PC-9 (cell line): ENCODE measurements around the gene RBCK1. TPM values are rescaled to one million over a fixed set of nuclear protein-coding genes. Genes with fewer than 3 reads are reported as not detected.
"Not testable (repeated sequence)": the region's sequence is repeated elsewhere in the genome, so short reads cannot be mapped to it uniquely, and the experiment has no call there.

Experiments
- BruUV-seq: library from RNA; stranded (reverse); fragments of 400-500 nt; replicated peaks from 2 replicates; lab custom pipeline; 2021; lab: Mats Ljungman, UMichigan
- CTCF ChIA-PET: fragments of 300-600 bp; sonication (Branson Sonifier 250); formaldehyde crosslinking; loops from one replicate; lab custom pipeline; 2022; ENCODE audit warnings: antibody characterized with exemption; lab: Charles Lee
- POLR2A ChIA-PET: fragments of 300-600 bp; sonication (Branson Sonifier 250); formaldehyde crosslinking; loops from one replicate; lab custom pipeline; 2022; ENCODE audit warnings: antibody characterized with exemption; ENCODE audit not compliant: unreplicated experiment; lab: Charles Lee
- DNase-seq, 2 experiments: peaks; one replicate each; pipeline versions ENCODE4 v3.0.0 to v3.0.0-alpha.2; 2015 to 2022; ENCODE audit warnings: mixed read lengths in 1 of 2
- H2AFZ ChIP-seq: fragments of 200-600 bp; sonication (generic); 2 replicates; pipeline ENCODE4 v1.8.1; 2017; ENCODE audit warnings: antibody characterized with exemption
- H3F3A ChIP-seq: fragments of 200-600 bp; sonication (generic); 2 replicates; pipeline ENCODE4 v1.8.1; 2017; ENCODE audit warnings: antibody characterized with exemption, mild to moderate bottlenecking, low read depth; ENCODE audit not compliant: insufficient read depth
- H3K27ac ChIP-seq: fragments of 200-600 bp; sonication (generic); 2 replicates; pipeline ENCODE4 v1.6.1; 2016; ENCODE audit warnings: mixed run types
- H3K27me3 ChIP-seq: fragments of 200-600 bp; sonication (generic); 2 replicates; pipeline ENCODE4 v1.6.1; 2016; ENCODE audit warnings: low read depth, mixed run types; ENCODE audit not compliant: insufficient read depth
- H3K36me3 ChIP-seq: fragments of 200-600 bp; sonication (generic); 2 replicates; pipeline ENCODE4 v1.6.1; 2016; ENCODE audit warnings: low read depth, mixed run types
- H3K4me1 ChIP-seq: fragments of 200-600 bp; sonication (generic); replicated peaks from 2 replicates; pipeline ENCODE4 v1.6.1; 2016; ENCODE audit warnings: mixed run types; ENCODE audit not compliant: insufficient read depth
- H3K4me2 ChIP-seq: fragments of 200-600 bp; sonication (generic); 2 replicates; pipeline ENCODE4 v1.6.1; 2017; ENCODE audit warnings: mixed run types
- H3K4me3 ChIP-seq: fragments of 200-600 bp; sonication (generic); 2 replicates; pipeline ENCODE4 v1.6.1; 2016; ENCODE audit warnings: mixed run types
- H3K79me2 ChIP-seq: fragments of 200-600 bp; sonication (generic); 2 replicates; pipeline ENCODE4 v1.6.1; 2017; ENCODE audit warnings: low read depth, mixed run types
- H3K9me2 ChIP-seq: fragments of 200-600 bp; sonication (generic); 2 replicates; pipeline ENCODE4 v1.8.1; 2017; ENCODE audit warnings: mild to moderate bottlenecking; ENCODE audit not compliant: insufficient read depth
- H3K9me3 ChIP-seq: fragments of 200-600 bp; sonication (generic); 2 replicates; pipeline ENCODE4 v1.8.1; 2016; ENCODE audit warnings: low read depth; ENCODE audit not compliant: insufficient read depth
- H4K20me1 ChIP-seq: fragments of 200-600 bp; sonication (generic); 2 replicates; pipeline ENCODE4 v1.8.1; 2017; ENCODE audit not compliant: insufficient read depth
- EZH2 ChIP-seq: fragments of 200-600 bp; sonication (generic); IDR thresholded peaks from 2 replicates; pipeline ENCODE4 v1.8.0; 2017; ENCODE audit warnings: antibody characterized with exemption, low read depth
- intact Hi-C: fragments of 100-400 bp; cut with micrococcal nuclease; formaldehyde crosslinking; loops from one replicate; pipeline ENCODE4 v1.10.0; 2022; ENCODE audit not compliant: unreplicated experiment
- total RNA-seq: library from RNA; stranded (reverse); gene quantifications from 2 replicates; pipeline ENCODE4 v1.2.3, GENCODE V29; 2021
- TF ChIP-seq, protein P1 (sequence below): fragments of 200-600 bp; sonication (generic); conservative IDR thresholded peaks from 2 replicates; pipeline ENCODE4 v1.6.1; 2017; ENCODE audit warnings: mixed run types, antibody characterized with exemption, mild to moderate bottlenecking, moderate library complexity

RBCK1 gene
- total RNA-seq, 1 experiment from 2014 or later = 176 TPM

DNA sequence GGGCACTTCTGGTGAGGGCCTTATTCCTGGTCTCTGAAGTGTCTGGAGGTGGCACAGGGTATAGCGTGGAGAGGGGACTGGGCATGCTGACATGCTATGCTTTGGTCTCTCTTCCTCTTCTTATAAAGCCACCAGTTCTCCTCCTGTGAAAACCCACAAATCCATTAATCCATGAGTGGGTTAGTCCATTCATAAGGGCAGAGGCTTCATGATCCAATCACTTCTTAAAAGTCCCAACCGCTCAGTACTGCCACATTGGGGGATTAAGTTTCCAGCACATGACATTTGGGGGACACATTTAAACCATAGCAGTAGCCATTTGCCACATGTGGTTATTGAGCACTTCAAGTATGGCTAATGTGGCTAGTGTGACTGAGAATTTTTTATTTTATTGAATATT is 31.3 kb upstream of the RBCK1 start:
- H3F3A ChIP-seq = peaks cover 68% of the 10 kb centered on the region
- no peaks in the 10 kb centered on the region for H4K20me1 ChIP-seq
- H3K4me3 ChIP-seq = no peak overlapping the region
- H3K4me1 ChIP-seq = peaks cover 83% of the 10 kb centered on the region
- H3K4me2 ChIP-seq = no peak overlapping the region
- H2AFZ ChIP-seq = no peak overlapping the region
- no peaks in the 10 kb centered on the region for H3K9me3 ChIP-seq
- no peaks in the 10 kb centered on the region for H3K9me2 ChIP-seq
- no peak for TF ChIP-seq EZH2
- TF ChIP-seq, protein P1, sequence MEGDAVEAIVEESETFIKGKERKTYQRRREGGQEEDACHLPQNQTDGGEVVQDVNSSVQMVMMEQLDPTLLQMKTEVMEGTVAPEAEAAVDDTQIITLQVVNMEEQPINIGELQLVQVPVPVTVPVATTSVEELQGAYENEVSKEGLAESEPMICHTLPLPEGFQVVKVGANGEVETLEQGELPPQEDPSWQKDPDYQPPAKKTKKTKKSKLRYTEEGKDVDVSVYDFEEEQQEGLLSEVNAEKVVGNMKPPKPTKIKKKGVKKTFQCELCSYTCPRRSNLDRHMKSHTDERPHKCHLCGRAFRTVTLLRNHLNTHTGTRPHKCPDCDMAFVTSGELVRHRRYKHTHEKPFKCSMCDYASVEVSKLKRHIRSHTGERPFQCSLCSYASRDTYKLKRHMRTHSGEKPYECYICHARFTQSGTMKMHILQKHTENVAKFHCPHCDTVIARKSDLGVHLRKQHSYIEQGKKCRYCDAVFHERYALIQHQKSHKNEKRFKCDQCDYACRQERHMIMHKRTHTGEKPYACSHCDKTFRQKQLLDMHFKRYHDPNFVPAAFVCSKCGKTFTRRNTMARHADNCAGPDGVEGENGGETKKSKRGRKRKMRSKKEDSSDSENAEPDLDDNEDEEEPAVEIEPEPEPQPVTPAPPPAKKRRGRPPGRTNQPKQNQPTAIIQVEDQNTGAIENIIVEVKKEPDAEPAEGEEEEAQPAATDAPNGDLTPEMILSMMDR = no peak
- CTCF ChIA-PET = no interaction called here
- H3K79me2 ChIP-seq = peaks cover 18% of the 10 kb centered on the region
- intact Hi-C loops = no loop called here
- POLR2A ChIA-PET = no interaction called here
- H3K27me3 ChIP-seq = no peaks in the 10 kb centered on the region
- no peak for DNase-seq
- H3K36me3 ChIP-seq = no peaks in the 10 kb centered on the region
- BruUV-seq = no TSS peak
- no peak overlapping the region for H3K27ac ChIP-seq

DNA sequence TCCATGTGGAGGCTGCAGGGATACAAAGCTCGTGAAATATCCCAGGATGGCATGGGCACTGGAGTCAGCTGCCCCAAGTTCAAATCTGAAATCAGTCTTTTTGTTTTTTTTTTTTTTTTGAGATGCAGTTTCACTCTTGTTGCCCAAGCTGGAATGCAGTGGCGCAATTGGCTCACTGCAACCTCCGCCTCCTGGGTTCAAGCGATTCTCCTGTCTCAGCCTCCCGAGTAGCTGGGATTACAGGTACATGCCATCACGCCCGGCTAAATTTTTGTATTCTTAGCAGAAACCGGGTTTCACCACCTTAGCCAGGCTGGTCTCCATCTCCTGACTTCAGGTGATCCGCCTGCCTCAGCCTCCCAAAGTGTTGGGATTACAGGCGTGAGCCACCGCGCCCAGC is 30.5 kb upstream of the RBCK1 start:
- peaks cover 79% of the 10 kb centered on the region for H3K4me1 ChIP-seq
- POLR2A ChIA-PET, CTCF ChIA-PET: not testable (repeated sequence)

DNA sequence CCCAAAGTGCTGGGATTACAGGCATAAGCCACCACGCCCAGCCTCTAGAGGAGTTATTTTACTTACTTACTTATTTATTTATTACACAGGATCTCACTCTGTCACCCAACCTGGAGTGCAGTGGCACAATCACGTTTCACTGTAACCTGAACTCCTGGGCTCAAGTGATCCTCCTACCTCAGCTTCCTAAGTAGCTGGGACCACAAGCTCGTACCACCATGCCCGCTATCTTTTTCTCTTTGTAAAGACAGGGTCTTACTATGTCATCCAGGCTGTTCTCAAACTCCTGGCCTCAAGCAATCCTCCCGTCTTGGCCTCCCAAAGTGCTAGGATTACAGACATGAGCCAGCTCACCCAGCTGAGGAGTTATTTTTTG is 29.1 kb upstream of the RBCK1 start:
- no peaks in the 10 kb centered on the region for H3K27me3 ChIP-seq
- H2AFZ ChIP-seq = no peak overlapping the region
- no peaks in the 10 kb centered on the region for H3K9me2 ChIP-seq
- no TSS peak for BruUV-seq
- H3K4me1 ChIP-seq = peaks cover 79% of the 10 kb centered on the region
- H3K27ac ChIP-seq = peak overlapping the region; percentile 99
- no peak for TF ChIP-seq EZH2
- TF ChIP-seq, protein P1 = no peak
- intact Hi-C loops = no loop called here
- H3K9me3 ChIP-seq = no peaks in the 10 kb centered on the region
- H3K4me3 ChIP-seq = no peak overlapping the region
- peaks cover 39% of the 10 kb centered on the region for H3K79me2 ChIP-seq
- no peak for DNase-seq
- ChIA-PET POLR2A (interaction anchor here (0.8 to 1.1 kb wide), 2 partner anchors 12 to 17 kb away, joined by 4 to 8 read pairs; no protein-coding TSS in a partner anchor), CTCF (interaction anchor here (0.6 to 1.1 kb wide), 2 partner anchors 17 to 53 kb away, joined by 3 to 4 read pairs; no protein-coding TSS in a partner anchor)
- peaks cover 19% of the 10 kb centered on the region for H3K36me3 ChIP-seq
- H3F3A ChIP-seq = peaks cover 65% of the 10 kb centered on the region
- H4K20me1 ChIP-seq = peaks cover 19% of the 10 kb centered on the region
- peak overlapping the region; percentile 66 for H3K4me2 ChIP-seq

More for the DNA sequence above, 30.5 kb upstream of the RBCK1 start:
- H3K36me3 ChIP-seq, H4K20me1 ChIP-seq, H3K9me2 ChIP-seq, DNase-seq, H3K27me3 ChIP-seq, H3K4me3 ChIP-seq, H3K9me3 ChIP-seq, H2AFZ ChIP-seq, intact Hi-C loops, BruUV-seq: not testable (repeated sequence)
- peak overlapping the region; percentile 99 for H3K27ac ChIP-seq
- H3F3A ChIP-seq = peaks cover 67% of the 10 kb centered on the region
- H3K79me2 ChIP-seq = peaks cover 25% of the 10 kb centered on the region
- H3K4me2 ChIP-seq = peak overlapping the region; percentile 66
